Natural killer cell (primary cell): ENCODE data around the gene LIX1L. TPM values are rescaled to one million over a fixed set of nuclear protein-coding genes. Genes with fewer than 3 reads are reported as not detected.

Experiments used
- ATAC-seq, 3 donors: fragments of 150-1000 bp in 2 of 3; fragments of 200-7000 bp in 1 of 3; cut with Tn5 transposase; 1 replicate in 1 of 3; 2 replicates in 2 of 3; pipeline ENCODE4 v1.10.0; 2021; ENCODE audit warnings: mild to moderate bottlenecking in 2 of 3, moderate library complexity in 2 of 3
- DNase-seq, 2 donors: peaks; one replicate each; pipeline versions ENCODE4 v3.0.0 to v3.0.0-alpha.2; 2013 to 2021; ENCODE audit warnings: mixed read lengths in 1 of 2
- H3K27ac ChIP-seq: one replicate; pipeline ENCODE4 v1.5.1; 2013; ENCODE audit warnings: mild to moderate bottlenecking, low read length
- H3K27me3 ChIP-seq: one replicate; pipeline ENCODE4 v1.6.1; 2013; ENCODE audit warnings: low read length; ENCODE audit not compliant: control insufficient read depth, insufficient read depth
- H3K36me3 ChIP-seq: one replicate; pipeline ENCODE4 v1.6.1; 2013; ENCODE audit warnings: low read length; ENCODE audit not compliant: control insufficient read depth, insufficient read depth
- H3K4me1 ChIP-seq: one replicate; pipeline ENCODE4 v1.6.1; 2013; ENCODE audit warnings: low read length; ENCODE audit not compliant: control insufficient read depth, insufficient read depth
- H3K4me3 ChIP-seq: one replicate; pipeline ENCODE4 v1.5.1; 2013; ENCODE audit warnings: low read length
- H3K9me3 ChIP-seq: one replicate; pipeline ENCODE4 v1.6.1; 2013; ENCODE audit warnings: low read length; ENCODE audit not compliant: control insufficient read depth, insufficient read depth
- H3K27ac Mint-ChIP-seq, 2 donors: one replicate each; pipeline ENCODE4 v1.8.0; 2022; ENCODE audit warnings: mild to moderate bottlenecking in 2 of 2, mixed read lengths in 2 of 2, moderate library complexity in 1 of 2
- H3K27me3 Mint-ChIP-seq, 2 donors: one replicate each; pipeline ENCODE4 v1.8.0; 2022; ENCODE audit warnings: low read depth in 2 of 2, mixed read lengths in 2 of 2
- H3K36me3 Mint-ChIP-seq: one replicate; pipeline ENCODE4 v1.8.0; 2022; ENCODE audit warnings: mixed read lengths
- H3K4me1 Mint-ChIP-seq, 2 donors: one replicate each; pipeline ENCODE4 v1.8.0; 2022; ENCODE audit warnings: mixed read lengths in 2 of 2
- H3K4me3 Mint-ChIP-seq: one replicate; pipeline ENCODE4 v1.8.0; 2022; ENCODE audit warnings: mild to moderate bottlenecking, moderate library complexity, mixed read lengths
- H3K9me3 Mint-ChIP-seq, 2 donors: one replicate each; pipeline ENCODE4 v1.8.0; 2022; ENCODE audit warnings: mixed read lengths in 2 of 2
- CTCF ChIP-seq: fragments of 200-600 bp; IDR thresholded peaks from one replicate; pipeline ENCODE4 v1.8.0; 2022; ENCODE audit warnings: antibody characterized with exemption
- WGBS: methylation state at CpG from one replicate; pipeline ENCODE4 v1.1.7; 2013; ENCODE audit warnings: missing lambda C conversion rate; ENCODE audit not compliant: insufficient coverage; 5-methylcytosine and 5-hydroxymethylcytosine counted together
- intact Hi-C: fragments of 100-400 bp; cut with micrococcal nuclease; formaldehyde crosslinking; loops from one replicate; pipeline ENCODE4 v1.14.2; 2022
- total RNA-seq, 4 donors: library from RNA; stranded (reverse); fragments of 120-200 nt in 1 of 4; gene quantifications; one replicate each; pipeline versions ENCODE4 v1.2.3 to v1.2.4, GENCODE V29; 2013 to 2022

Gene LIX1L
- total RNA-seq, 3 donors from 2014 or later (not counting 1 experiment from before 2014, with no cell fraction given): 33.4 to 41.3 (median 38.2) TPM

GRCh38 chr1:145995964-145996432 lies 38.2 kb upstream of the LIX1L start:
- Histone ChIP-seq H3K9me3 (no peaks in the 10 kb centered on the region), H3K4me3 (peak overlapping the region; percentile 64), H3K4me1 (peaks cover 52% of the 10 kb centered on the region), H3K36me3 (peaks cover 41% of the 10 kb centered on the region), H3K27ac (peak overlapping the region; percentile 88), H3K27me3 (no peaks in the 10 kb centered on the region)
- intact Hi-C loops: loop anchor here (2.0 to 5.0 kb wide), 4 partner anchors 17 to 69 kb away; partner anchors contain the start of genes ANKRD34A, POLR3GL and RBM8A
- Mint-ChIP-seq H3K27ac (peak overlapping the region; percentile 97 to 99), H3K4me1 (peaks cover 76 to 81% of the 10 kb centered on the region in 2 donors), H3K4me3 (peak overlapping the region; percentile 97), H3K27me3 (no peaks in the 10 kb centered on the region), H3K36me3 (peaks cover 47% of the 10 kb centered on the region), H3K9me3 (no peaks in the 10 kb centered on the region)
- TF ChIP-seq CTCF: no peak
- DNase-seq (peak in 1 of 2 donors; percentile 36), ATAC-seq (no peak)
- WGBS: under 1% methylated on average over 8 of the region's 13 CpGs

DNA sequence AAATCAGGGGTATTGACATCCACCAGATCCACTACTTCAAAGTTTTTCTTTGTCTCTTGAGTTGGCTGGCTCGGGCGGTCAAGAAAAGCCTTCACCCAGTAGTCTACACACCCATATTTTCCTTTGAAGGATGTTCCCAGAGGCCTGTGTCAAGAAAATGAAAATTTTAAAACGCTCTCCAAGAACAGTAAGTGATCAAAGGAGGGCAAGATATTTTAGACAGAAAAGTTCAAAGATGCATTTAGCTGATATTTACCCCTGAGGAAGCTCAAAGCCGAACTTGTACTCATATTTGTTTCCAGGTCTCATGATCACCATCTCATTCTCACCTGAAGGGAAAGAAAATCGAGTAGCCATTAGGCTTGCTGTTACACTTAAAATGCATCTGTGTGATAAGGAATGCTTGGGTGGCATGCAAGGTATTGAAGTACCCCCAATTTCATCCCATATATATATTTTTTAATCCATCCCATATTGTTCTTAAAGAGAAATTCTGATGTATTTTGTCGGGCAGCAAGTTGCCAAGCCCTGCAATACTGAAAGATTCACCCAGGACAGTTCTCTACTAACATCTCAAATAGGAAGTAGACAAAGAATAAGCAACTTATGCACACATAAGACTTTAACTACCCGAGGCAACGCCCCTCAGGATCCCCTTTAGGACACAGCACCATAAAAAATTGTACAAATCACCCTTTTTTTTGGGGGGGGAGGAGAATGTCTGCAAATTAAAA lies 37.5 kb upstream of the LIX1L start:
- Histone ChIP-seq H3K36me3 (peaks cover 41% of the 10 kb centered on the region), H3K27ac (peak overlapping the region; percentile 88), H3K9me3 (no peaks in the 10 kb centered on the region), H3K27me3 (no peaks in the 10 kb centered on the region), H3K4me1 (peaks cover 49% of the 10 kb centered on the region), H3K4me3 (peak overlapping the region; percentile 64)
- Mint-ChIP-seq H3K4me1 (peaks cover 77 to 82% of the 10 kb centered on the region in 2 donors), H3K27me3 (no peaks in the 10 kb centered on the region), H3K9me3 (no peaks in the 10 kb centered on the region), H3K4me3 (peak overlapping the region; percentile 97), H3K27ac (peak overlapping the region; percentile 97 to 99), H3K36me3 (peaks cover 47% of the 10 kb centered on the region)
- no peak for TF ChIP-seq CTCF
- 0% methylated on average over 5 of the region's 8 CpGs for WGBS
- ATAC-seq: no peak
- no peak for DNase-seq
- intact Hi-C loops: loop anchor here (2.0 to 5.0 kb wide), 4 partner anchors 17 to 68 kb away; partner anchors contain the start of genes ANKRD34A, POLR3GL and RBM8A

DNA sequence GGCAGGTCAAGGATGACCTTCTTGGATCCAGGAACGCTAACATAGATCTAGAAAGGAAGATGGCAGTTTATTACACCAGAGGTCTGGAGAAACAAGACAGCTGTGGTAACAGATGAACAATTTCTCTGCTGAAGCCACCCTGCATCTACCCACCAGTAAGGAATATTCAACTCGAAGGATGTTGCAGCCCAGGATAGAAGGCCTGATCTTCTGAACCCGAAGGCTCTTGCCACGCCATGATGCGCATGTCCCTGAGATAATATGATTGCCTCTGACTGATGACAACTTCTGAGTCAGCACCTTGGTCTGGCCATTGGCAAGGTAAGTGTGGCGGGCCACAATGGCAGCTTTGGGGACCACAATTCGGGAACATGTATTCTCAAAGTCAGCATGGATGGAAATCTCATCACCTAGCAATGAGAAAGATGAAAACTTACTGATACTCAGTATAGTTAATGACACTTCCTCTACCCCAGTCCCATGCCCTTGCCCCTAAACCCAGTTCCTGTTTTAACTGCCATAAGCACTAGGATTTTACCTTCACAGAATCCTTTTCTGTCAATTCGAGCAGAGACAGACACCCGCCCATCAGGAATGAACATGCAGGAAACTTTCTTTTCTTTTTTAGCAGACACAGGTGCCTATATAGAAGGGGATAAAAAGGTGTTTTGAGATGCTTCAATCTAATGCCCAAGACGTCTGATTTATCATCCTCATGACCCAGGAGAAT lies 36.7 kb upstream of the LIX1L start:
- DNase-seq: peak in 1 of 2 donors; percentile 41
- intact Hi-C loops: loop anchor here (2.0 to 5.0 kb wide), 4 partner anchors 18 to 67 kb away; partner anchors contain the start of genes ANKRD34A, POLR3GL and RBM8A
- H3K27ac Mint-ChIP-seq: peak overlapping the region; percentile 97 to 99

More for the DNA sequence above, 36.7 kb upstream of the LIX1L start:
- H3K9me3 ChIP-seq: no peaks in the 10 kb centered on the region
- H3K27ac ChIP-seq: peak overlapping the region; percentile 88
- no peaks in the 10 kb centered on the region for H3K27me3 Mint-ChIP-seq
- no peaks in the 10 kb centered on the region for H3K27me3 ChIP-seq
- H3K4me3 ChIP-seq: peak overlapping the region; percentile 64
- peaks cover 70 to 76% of the 10 kb centered on the region in 2 donors for H3K4me1 Mint-ChIP-seq
- peaks cover 47% of the 10 kb centered on the region for H3K36me3 Mint-ChIP-seq
- peak overlapping the region; percentile 97 for H3K4me3 Mint-ChIP-seq
- no peaks in the 10 kb centered on the region for H3K9me3 Mint-ChIP-seq
- ATAC-seq: peak in 1 of 3 donors; percentile 12
- H3K36me3 ChIP-seq: peaks cover 41% of the 10 kb centered on the region
- no peak for TF ChIP-seq CTCF
- peaks cover 46% of the 10 kb centered on the region for H3K4me1 ChIP-seq
- 5% methylated on average over 10 of the region's 10 CpGs for WGBS
